Activated T-helper 2 cell treated with anti-CD3 and anti-CD28 coated beads, Interferon-gamma antibody, Interleukin-2, Interleukin-4, amounts not matched to agents 10 μg/mL and 5 μg/mL and 100 μg/mL, durations not matched to agents 14 hours and 24 hours and 36 hours (primary cell): Measurements from ENCODE around the gene MAGI2. TPM values are rescaled to one million over a fixed set of nuclear protein-coding genes. Genes with fewer than 3 reads are reported as not detected.
"Not testable (repeated sequence)": the region's sequence is repeated elsewhere in the genome, so short reads cannot be mapped to it uniquely, and the experiment has no call there.

Experiments used
- DNase-seq: peaks from one replicate; pipeline ENCODE4 v3.0.0; 2021; ENCODE audit warnings: low spot score
- H3K27ac Mint-ChIP-seq: one replicate; pipeline ENCODE4 v1.8.0; 2021; ENCODE audit warnings: mixed read lengths
- H3K27me3 Mint-ChIP-seq: one replicate; pipeline ENCODE4 v1.8.0; 2021; ENCODE audit warnings: low read depth, mixed read lengths
- H3K36me3 Mint-ChIP-seq: one replicate; pipeline ENCODE4 v1.8.0; 2021; ENCODE audit warnings: low read depth, mixed read lengths
- H3K4me1 Mint-ChIP-seq: one replicate; pipeline ENCODE4 v1.8.0; 2021; ENCODE audit warnings: low read depth, mixed read lengths
- H3K4me3 Mint-ChIP-seq: one replicate; pipeline ENCODE4 v1.8.0; 2021; ENCODE audit warnings: low read depth, mild to moderate bottlenecking, moderate library complexity, mixed read lengths
- H3K9me3 Mint-ChIP-seq: one replicate; pipeline ENCODE4 v1.8.0; 2021; ENCODE audit warnings: mixed read lengths
- intact Hi-C: fragments of 100-400 bp; cut with micrococcal nuclease; formaldehyde crosslinking; loops from one replicate; pipeline ENCODE4 v1.15.1; 2023
- total RNA-seq: library from RNA; stranded (reverse); gene quantifications from 2 replicates; pipeline ENCODE4 v1.2.3, GENCODE V29; 2022

Gene MAGI2
- total RNA-seq, 1 donor from 2014 or later: 0.21 TPM

DNA sequence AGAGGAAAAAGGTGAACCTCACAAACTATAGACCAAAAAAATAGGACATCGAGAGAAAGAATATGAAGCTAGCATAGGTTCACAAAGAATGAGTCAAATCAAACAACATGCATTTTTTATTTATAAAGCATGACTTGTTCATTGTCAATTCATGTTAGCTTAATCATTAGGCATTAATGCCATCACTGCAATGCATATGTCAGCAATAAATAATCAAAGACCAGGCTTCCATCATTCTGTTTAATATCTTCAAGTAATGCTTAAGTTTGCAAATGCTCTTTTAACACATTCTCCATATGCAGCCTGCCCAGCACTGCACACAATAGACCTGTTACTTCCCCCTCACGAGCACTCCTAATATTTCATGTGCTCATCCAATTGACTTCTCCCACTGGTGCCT is 8.9 kb upstream of the MAGI2 start:
- Mint-ChIP-seq H3K4me1 (no peaks in the 10 kb centered on the region), H3K27me3 (no peaks in the 10 kb centered on the region), H3K9me3 (no peaks in the 10 kb centered on the region), H3K4me3 (no peak overlapping the region), H3K27ac (no peak overlapping the region), H3K36me3 (no peaks in the 10 kb centered on the region)
- DNase-seq: no peak
- intact Hi-C loops: no loop called here

- Mint-ChIP-seq H3K36me3 (no peaks in the 10 kb centered on the region), H3K4me3 (no peak overlapping the region), H3K27ac (no peak overlapping the region), H3K4me1 (no peaks in the 10 kb centered on the region), H3K27me3 (no peaks in the 10 kb centered on the region), H3K9me3 (no peaks in the 10 kb centered on the region)
- DNase-seq: no peak
- intact Hi-C loops: no loop called here
Measured at GRCh38 chr7:79461660-79462059, 8.2 kb upstream of the MAGI2 start.

GRCh38 chr7:79459381-79459780 is 5.9 kb upstream of the MAGI2 start:
- intact Hi-C loops: no loop called here
- Mint-ChIP-seq H3K27me3 (peaks cover 10% of the 10 kb centered on the region), H3K4me3 (no peak overlapping the region), H3K4me1 (no peaks in the 10 kb centered on the region), H3K27ac (no peak overlapping the region), H3K9me3 (no peaks in the 10 kb centered on the region), H3K36me3 (no peaks in the 10 kb centered on the region)
- no peak for DNase-seq

GRCh38 chr7:79458796-79459195 is 5.3 kb upstream of the MAGI2 start:
- Mint-ChIP-seq H3K36me3 (no peaks in the 10 kb centered on the region), H3K27me3 (peaks cover 15% of the 10 kb centered on the region), H3K4me3 (no peak overlapping the region), H3K4me1 (no peaks in the 10 kb centered on the region), H3K9me3 (no peaks in the 10 kb centered on the region), H3K27ac (no peak overlapping the region)
- no peak for DNase-seq
- intact Hi-C loops: no loop called here

DNA sequence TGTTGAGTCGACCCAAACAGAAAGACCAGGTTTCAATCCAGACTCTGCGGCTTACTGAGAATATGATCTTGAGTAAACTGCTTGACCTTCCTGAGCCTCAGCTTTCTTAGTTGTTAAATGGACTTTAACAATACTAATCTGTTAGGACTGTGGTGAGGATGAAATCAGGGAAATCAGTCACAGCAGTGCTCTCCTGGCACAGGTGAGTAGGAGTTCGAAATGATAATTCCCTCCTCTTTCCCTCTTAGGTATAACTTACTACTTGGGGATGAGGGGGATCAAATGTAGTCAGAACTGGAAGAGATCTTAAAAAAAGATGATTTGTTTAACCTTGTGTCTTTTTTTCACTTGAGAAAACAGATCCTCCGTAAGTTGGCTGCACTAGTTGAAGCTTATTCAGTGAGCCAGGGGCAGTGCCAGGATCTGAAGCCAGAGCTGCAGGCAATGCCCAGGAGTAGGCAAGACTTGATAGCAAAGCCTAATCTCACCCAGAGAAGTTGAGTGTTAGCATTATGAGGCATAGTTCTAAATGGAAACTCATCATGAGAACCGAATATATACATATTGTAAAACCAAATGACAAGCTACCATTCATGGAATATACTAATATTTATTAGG is 1.8 kb upstream of the MAGI2 start:
- Mint-ChIP-seq H3K4me1 (no peaks in the 10 kb centered on the region), H3K9me3 (no peaks in the 10 kb centered on the region), H3K4me3 (no peak overlapping the region), H3K36me3 (no peaks in the 10 kb centered on the region), H3K27ac (no peak overlapping the region), H3K27me3 (peaks cover 46% of the 10 kb centered on the region)
- no peak for DNase-seq
- intact Hi-C loops: no loop called here

GRCh38 chr7:79454361-79454960 is 994 bp upstream of the MAGI2 start:
- Mint-ChIP-seq H3K36me3 (no peaks in the 10 kb centered on the region), H3K9me3 (no peaks in the 10 kb centered on the region), H3K27ac (no peak overlapping the region), H3K4me3 (no peak overlapping the region), H3K4me1 (no peaks in the 10 kb centered on the region), H3K27me3 (peaks cover 46% of the 10 kb centered on the region)
- intact Hi-C loops: no loop called here
- no peak for DNase-seq

DNA sequence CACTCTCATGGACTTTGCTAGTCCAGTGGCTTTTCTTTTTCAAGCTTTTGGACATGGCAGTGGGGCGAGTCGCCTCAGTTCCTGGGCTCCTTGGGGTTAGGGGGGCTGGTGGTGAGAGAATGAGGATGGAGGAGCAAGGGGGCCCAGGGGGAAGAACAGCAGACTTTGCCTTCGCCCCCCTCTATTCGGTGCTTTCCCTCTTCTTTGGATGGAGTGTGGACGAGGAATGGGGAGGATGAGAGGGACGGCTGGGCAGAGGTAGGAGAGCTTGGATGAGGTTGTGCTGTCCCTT is 255 bp downstream of the MAGI2 start:
- peaks cover 46% of the 10 kb centered on the region for H3K27me3 Mint-ChIP-seq
- no peaks in the 10 kb centered on the region for H3K4me1 Mint-ChIP-seq
- intact Hi-C loops: no loop called here
- H3K27ac Mint-ChIP-seq: no peak overlapping the region
- no peaks in the 10 kb centered on the region for H3K36me3 Mint-ChIP-seq
- no peak overlapping the region for H3K4me3 Mint-ChIP-seq
- no peaks in the 10 kb centered on the region for H3K9me3 Mint-ChIP-seq
- no peak for DNase-seq

GRCh38 chr7:79452495-79453265 is 787 bp downstream of the MAGI2 start:
- intact Hi-C loops: no loop called here
- H3K9me3 Mint-ChIP-seq: no peaks in the 10 kb centered on the region
- peaks cover 46% of the 10 kb centered on the region for H3K27me3 Mint-ChIP-seq
- no peaks in the 10 kb centered on the region for H3K4me1 Mint-ChIP-seq
- no peak overlapping the region for H3K27ac Mint-ChIP-seq
- no peak overlapping the region for H3K4me3 Mint-ChIP-seq
- H3K36me3 Mint-ChIP-seq: no peaks in the 10 kb centered on the region
- no peak for DNase-seq

GRCh38 chr7:79452032-79452494 is 1.4 kb downstream of the MAGI2 start:
- H3K36me3 Mint-ChIP-seq: no peaks in the 10 kb centered on the region
- H3K27ac Mint-ChIP-seq: no peak overlapping the region
- intact Hi-C loops: no loop called here
- H3K4me3 Mint-ChIP-seq: no peak overlapping the region
- H3K27me3 Mint-ChIP-seq: peaks cover 46% of the 10 kb centered on the region
- no peak for DNase-seq
- H3K4me1 Mint-ChIP-seq: no peaks in the 10 kb centered on the region
- H3K9me3 Mint-ChIP-seq: no peaks in the 10 kb centered on the region

DNA sequence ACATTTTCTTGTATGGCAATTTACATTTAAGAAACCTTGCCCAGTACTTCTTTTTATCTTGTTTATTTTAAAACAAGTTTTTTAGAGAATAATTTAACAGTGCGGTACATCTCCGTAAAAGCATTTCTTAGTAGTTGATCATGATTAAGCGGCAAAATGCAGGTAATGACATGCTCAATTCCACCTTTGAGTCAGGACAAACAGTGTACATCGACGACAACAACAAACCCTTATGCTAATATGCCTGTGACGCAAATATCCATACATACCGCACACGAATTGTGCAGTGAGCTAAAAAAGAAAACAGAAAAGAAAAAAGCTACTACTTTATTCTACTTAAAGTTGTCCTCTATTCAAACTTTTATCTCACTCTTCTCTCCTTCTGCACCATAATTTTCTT is 1.9 kb downstream of the MAGI2 start:
- no peak overlapping the region for H3K27ac Mint-ChIP-seq
- no peak overlapping the region for H3K4me3 Mint-ChIP-seq
- H3K36me3 Mint-ChIP-seq: no peaks in the 10 kb centered on the region
- DNase-seq: no peak
- no peaks in the 10 kb centered on the region for H3K9me3 Mint-ChIP-seq
- intact Hi-C loops: no loop called here
- H3K4me1 Mint-ChIP-seq: no peaks in the 10 kb centered on the region
- H3K27me3 Mint-ChIP-seq: peaks cover 46% of the 10 kb centered on the region

DNA sequence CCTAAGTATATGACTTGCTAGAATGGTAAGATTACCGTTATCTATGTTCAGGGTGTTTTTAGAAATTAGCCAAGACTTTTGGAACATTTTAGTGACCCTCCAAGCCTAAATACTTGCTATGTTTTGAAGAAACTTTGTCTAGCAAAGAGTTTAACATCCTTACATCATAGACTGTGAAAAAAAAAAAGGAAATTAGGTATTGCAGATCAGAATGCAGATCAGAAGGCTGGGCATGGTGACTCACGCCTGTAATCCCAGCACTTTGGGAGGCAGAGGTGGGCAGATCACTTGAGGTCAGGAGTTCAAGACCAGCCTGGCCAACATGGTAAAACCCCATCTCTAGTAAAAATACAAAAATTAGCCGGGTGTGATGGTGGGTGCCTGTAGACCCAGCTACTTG is 10.7 kb downstream of the MAGI2 start:
- H3K36me3 Mint-ChIP-seq, H3K4me3 Mint-ChIP-seq, H3K4me1 Mint-ChIP-seq, H3K27ac Mint-ChIP-seq, DNase-seq, intact Hi-C loops, H3K27me3 Mint-ChIP-seq, H3K9me3 Mint-ChIP-seq: not testable (repeated sequence)

DNA sequence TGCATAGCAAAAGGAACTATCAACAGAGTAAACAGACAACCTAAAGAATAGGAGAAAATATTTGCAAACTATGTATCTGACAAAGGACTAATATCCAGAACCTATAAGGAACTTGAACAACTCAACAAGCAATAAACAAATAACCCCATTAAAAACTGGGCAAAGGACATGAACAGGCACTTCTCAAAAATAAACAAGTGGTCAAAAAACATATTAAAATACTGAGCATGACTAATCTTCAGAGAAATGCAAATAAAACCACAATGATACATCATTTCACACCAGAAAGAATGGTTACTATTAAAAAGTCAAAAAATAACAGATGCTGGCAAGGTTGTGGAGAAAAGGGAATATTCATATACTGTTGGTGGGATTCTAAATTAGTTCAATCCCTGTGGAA is 17.1 kb downstream of the MAGI2 start:
- intact Hi-C loops: no loop called here
- Mint-ChIP-seq H3K36me3 (no peaks in the 10 kb centered on the region), H3K27ac (no peak overlapping the region), H3K9me3 (no peaks in the 10 kb centered on the region), H3K4me3 (no peak overlapping the region), H3K27me3 (no peaks in the 10 kb centered on the region), H3K4me1 (no peaks in the 10 kb centered on the region)
- no peak for DNase-seq

- DNase-seq: no peak
- Mint-ChIP-seq H3K4me3 (no peak overlapping the region), H3K27me3 (no peaks in the 10 kb centered on the region), H3K27ac (no peak overlapping the region), H3K4me1 (no peaks in the 10 kb centered on the region), H3K36me3 (no peaks in the 10 kb centered on the region), H3K9me3 (no peaks in the 10 kb centered on the region)
- intact Hi-C loops: no loop called here
Measured at GRCh38 chr7:79434867-79435266, 18.6 kb downstream of the MAGI2 start.
